AG04450 (cell line): ENCODE results near the gene LRTM2. TPM values are rescaled to one million over a fixed set of nuclear protein-coding genes. Genes with fewer than 3 reads are reported as not detected.

Source experiments
- CTCF ChIA-PET: fragments of 300-600, 350-600 bp; formaldehyde crosslinking; extraction: SDS; loops from one replicate; lab custom pipeline; 2022; ENCODE audit warnings: antibody characterized with exemption, inconsistent platforms; lab: Charles Lee
- POLR2A ChIA-PET: fragments of 350-600 bp; formaldehyde crosslinking; extraction: SDS; loops from one replicate; lab custom pipeline; 2021; ENCODE audit warnings: antibody characterized with exemption, inconsistent platforms; lab: Yijun Ruan, JAX
- DNase-seq: peaks from one replicate; pipeline ENCODE4 v3.0.0-alpha.2; 2011; ENCODE audit warnings: low read depth, low spot score
- H3K27ac ChIP-seq: one replicate; pipeline ENCODE4 v1.5.1; 2012; ENCODE audit warnings: low read depth, low read length, control low read depth
- H3K27me3 ChIP-seq: one replicate; pipeline ENCODE4 v1.6.0; 2012; ENCODE audit warnings: low read length; ENCODE audit not compliant: control insufficient read depth, insufficient read depth
- H3K4me3 ChIP-seq: 2 replicates; pipeline ENCODE4 v1.5.1; 2011; ENCODE audit warnings: mild to moderate bottlenecking, low read depth, low read length, control low read depth
- H3K9me3 ChIP-seq: 2 replicates; pipeline ENCODE4 v1.5.1; 2012; ENCODE audit warnings: low read length; ENCODE audit not compliant: control insufficient read depth, insufficient read depth
- CTCF ChIP-seq: IDR thresholded peaks from 2 replicates; pipeline ENCODE4 v1.5.1; 2011; ENCODE audit warnings: low read depth, low read length, control low read depth, inconsistent platforms
- polyA plus RNA-seq: library from polyadenylated mRNA; depleted of rRNA; stranded (reverse); fragments of >200 nt; gene quantifications from 2 replicates; pipeline ENCODE4 v1.2.3, GENCODE V29; 2011

The LRTM2 gene
- polyA plus RNA-seq, 1 experiment: not detected

DNA sequence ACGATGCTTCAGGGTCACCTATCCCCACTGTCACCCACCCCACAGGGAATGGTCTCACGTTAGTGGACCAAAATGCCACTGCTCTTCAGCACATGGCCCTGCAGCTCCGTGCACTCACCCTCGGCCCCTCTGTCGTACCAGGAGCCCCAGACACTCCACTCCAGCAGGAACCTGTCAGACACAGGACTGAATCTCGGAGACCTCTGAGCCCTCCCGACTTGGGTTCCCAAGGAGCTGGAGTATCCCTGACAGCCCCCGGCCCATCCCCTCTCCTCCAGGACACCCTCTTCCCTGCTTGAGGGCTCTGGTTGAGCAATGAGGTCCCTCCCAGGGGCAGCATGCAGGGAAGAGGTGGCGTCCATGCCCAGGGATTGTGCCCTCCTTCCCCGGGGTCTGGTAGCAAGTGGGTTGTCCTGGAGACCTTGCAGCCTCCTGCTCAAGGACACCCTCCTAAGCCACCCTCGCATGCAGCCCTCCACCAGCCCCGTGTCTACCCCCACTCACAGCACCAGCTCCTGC is 20.4 kb upstream of the LRTM2 start:
- no peak overlapping the region for H3K4me3 ChIP-seq
- peaks cover 3% of the 10 kb centered on the region for H3K27me3 ChIP-seq
- POLR2A ChIA-PET: no interaction called here
- no peak for DNase-seq
- peaks cover 4% of the 10 kb centered on the region; the same call in 1 of the 2 replicates for H3K9me3 ChIP-seq
- H3K27ac ChIP-seq: no peak overlapping the region
- TF ChIP-seq CTCF: no peak
- CTCF ChIA-PET: interaction anchor here (1.1 to 8.4 kb wide), 3 partner anchors 140 to 783 kb away, joined by 3 to 70 read pairs (median 4); no protein-coding TSS in a partner anchor

DNA sequence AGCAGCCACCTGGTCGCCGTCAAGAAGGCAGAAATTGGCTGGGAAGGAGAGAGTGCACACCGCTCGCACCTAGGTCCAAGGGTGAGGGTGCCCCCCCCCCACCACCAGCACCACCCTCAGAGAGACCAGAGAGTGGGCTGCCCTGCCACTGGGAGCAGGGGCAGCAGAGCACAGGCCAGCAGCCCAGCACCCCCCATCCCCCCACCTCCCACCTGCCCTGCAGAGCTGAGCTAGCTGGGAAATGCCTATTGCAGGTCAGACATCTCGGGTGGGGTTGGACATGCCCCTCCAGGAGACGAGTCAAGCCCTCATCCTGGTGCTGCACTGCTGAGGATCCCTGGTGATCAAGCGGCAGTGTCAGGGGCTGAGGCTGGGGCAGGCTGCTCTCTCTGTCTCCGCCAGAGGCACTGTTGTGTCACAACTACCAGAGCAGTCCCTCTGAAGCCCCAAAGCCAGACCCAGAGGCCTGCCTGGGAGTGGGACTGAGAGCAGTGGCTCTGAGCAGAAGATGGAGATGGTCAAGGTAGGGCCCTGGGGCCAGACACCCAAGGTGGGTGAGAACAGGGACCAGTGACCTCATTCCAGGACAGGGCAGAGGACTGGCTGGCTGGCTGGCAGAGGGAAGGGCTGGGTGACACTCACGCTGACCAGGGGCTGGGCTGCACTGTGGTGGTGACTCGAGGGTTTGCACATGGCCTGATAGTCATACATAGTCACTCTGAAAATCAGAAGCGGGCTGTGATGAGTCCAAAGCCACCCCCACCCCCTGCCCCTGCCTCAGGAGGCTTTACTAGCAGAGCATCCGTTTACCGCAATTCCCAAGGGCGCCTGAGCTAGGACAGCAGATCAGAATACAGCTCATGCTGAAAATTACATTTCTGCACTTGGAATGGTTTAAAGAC is 19.7 kb upstream of the LRTM2 start:
- ChIA-PET CTCF (interaction anchor here (0.6 to 8.4 kb wide), 6 partner anchors 20 to 782 kb away, joined by 3 to 70 read pairs (median 3); no protein-coding TSS in a partner anchor), POLR2A (no interaction called here)
- Histone ChIP-seq H3K27me3 (peaks cover 3% of the 10 kb centered on the region), H3K27ac (no peak overlapping the region), H3K9me3 (peaks cover 5% of the 10 kb centered on the region; the same call in 1 of the 2 replicates), H3K4me3 (no peak overlapping the region)
- TF ChIP-seq CTCF: peak; percentile 61
- DNase-seq: no peak

DNA sequence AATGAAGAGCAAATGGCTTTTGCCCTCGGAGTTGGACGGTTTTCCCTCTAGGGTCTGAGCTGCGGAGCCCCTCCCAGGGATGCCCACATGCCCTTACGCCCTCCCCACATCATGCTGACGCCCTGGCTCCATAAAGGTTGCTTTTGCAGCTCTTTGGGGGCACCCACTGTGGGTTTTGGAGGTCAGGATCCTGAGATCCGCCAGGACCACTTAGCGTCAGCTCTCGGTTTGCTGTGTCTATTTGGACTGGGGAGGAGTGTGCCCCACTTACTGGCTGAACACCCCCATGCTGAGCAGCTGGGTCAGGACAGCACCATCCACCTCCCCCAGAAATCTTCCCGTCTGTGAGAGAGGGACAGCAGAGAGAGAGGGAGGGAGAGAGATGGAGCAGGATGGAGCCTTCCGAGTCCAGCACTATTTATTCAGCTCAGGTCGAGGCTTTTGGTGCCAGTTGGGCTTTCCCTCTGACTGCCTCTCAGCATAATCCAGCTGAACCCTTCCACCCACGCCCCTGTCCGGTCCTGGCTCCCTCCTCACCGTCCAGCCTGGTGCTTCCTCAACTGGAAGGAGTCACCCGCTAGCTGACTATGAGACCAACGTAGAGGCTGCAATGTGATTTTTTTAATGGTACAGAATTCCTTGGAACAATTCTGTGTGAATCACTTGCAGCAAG is 18.9 kb upstream of the LRTM2 start:
- no peak for TF ChIP-seq CTCF
- POLR2A ChIA-PET: no interaction called here
- peaks cover 5% of the 10 kb centered on the region; the same call in 1 of the 2 replicates for H3K9me3 ChIP-seq
- H3K27ac ChIP-seq: no peak overlapping the region
- DNase-seq: no peak
- H3K4me3 ChIP-seq: no peak overlapping the region
- H3K27me3 ChIP-seq: peaks cover 3% of the 10 kb centered on the region
- CTCF ChIA-PET: interaction anchor here (0.6 to 8.4 kb wide), 3 partner anchors 94 to 781 kb away, joined by 3 to 70 read pairs (median 3); no protein-coding TSS in a partner anchor

DNA sequence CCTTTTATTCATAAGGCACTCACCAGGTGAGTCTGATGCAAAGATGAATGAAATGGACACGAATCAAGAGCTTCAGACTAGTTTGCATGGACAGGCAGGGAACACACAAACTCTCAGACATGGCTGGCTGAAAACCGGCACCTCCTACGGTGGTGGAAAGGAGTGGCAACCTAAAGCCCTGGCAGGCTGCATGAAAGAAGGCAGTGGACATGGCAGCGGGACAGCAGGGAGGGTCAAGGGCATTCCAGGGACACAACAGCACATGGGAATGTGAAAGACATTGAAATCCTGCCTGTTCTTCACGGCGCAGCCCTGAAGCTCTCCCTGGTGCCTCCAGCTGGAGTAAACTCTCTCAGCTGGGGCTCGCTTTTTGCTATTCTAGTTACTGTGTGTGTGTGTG is 16.6 kb upstream of the LRTM2 start:
- Histone ChIP-seq H3K27ac (no peak overlapping the region), H3K4me3 (no peak overlapping the region), H3K9me3 (peaks cover 5% of the 10 kb centered on the region; the same call in 1 of the 2 replicates), H3K27me3 (peaks cover 3% of the 10 kb centered on the region)
- ChIA-PET POLR2A (no interaction called here), CTCF (interaction anchor here (8.4 kb wide), 1 partner anchor 136 kb away, joined by 70 read pairs; no protein-coding TSS in a partner anchor)
- DNase-seq: no peak
- no peak for TF ChIP-seq CTCF
